Activated effector memory CD4-positive, alpha-beta T cell treated with Interleukin-2 at 50 U/mL for 16 hours (primary cell): ENCODE data around the gene PTPRZ1.

Source experiments
- DNase-seq: peaks from one replicate; pipeline ENCODE4 v3.0.0-alpha.2; 2020

The PTPRZ1 gene

DNA sequence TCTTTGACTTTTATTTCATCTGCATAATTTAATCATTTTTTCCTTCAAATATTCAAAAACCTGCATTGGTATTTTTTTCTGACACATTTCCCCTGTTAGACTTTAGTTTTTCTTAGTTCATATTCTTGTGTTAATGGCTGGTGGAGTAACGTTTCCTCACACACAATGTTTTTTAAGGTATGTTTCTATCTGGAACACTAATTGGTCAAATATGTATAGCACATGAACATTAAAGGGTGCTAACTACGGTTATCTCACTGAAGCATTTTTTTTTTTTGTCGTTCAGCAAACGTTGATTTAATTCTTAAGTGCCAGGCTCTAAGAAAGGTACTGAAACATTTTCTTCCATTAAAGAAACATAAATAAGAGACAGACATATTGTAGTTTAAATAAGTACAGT is 87.7 kb downstream of the PTPRZ1 start:
- DNase-seq: no peak

DNA sequence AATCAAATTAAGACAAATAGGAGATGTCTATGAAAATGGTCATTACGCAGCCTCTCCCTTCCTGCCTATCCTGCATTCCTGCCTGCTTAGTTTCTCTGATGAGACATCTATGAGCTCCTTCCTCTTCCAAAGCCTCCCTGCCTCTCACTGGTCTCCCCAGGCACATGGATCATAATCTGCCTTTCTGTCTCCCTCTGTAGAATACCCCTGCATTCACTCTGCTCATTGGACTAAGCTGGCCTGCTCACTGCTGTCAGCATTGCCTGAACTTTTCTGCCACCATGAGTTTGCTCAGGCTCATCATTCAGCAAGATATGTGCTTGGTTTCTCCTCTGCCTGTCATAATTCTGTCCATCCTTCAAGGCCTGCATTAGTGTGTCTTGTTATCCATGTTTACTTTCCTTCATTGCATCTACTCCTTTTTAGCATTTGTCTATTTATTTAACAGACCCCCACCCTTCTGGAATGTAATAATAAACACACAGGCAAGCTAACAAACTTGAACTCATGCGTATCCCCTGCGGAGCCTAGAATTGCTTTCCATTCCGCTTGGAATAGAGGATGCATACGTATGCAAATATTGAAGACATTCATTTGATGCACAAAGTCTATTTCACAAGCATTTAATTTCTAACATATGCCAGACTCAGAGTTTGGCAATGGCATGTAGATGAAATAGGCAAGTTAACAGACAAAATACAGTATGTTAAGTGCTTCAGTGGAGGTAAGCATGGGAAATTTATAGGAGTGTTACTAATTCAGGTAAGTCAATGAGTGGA is 88.3 kb downstream of the PTPRZ1 start:
- DNase-seq: no peak

DNA sequence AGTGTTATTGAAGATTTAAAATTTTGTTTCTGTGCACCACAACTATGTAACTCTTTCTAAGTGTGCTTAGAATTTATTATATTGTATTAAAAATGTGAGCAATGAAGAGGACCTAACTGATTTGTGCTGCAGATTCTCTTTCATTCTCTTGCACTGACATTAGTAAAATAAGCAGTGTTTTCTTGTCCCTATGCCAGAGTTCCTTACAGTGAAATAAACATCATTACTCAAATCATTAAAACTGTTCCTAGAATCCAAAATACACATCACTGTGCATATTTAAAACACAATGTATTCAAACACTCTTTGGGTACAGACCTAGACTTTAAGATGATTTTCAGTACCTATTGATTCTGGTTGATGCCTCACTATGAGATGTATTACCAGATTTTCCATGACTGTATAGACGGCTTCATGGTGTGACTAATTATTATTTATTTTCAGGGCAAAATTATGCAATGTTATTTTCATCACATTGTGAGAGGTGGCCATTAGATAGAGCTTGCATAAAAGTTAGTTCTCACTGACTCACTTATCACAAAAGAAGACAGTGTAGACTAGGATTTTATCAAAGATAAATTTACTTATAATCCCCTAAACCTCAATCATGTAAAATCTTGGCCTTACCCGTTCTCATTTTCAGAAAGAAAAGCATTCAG is 93.4 kb downstream of the PTPRZ1 start:
- no peak for DNase-seq

DNA sequence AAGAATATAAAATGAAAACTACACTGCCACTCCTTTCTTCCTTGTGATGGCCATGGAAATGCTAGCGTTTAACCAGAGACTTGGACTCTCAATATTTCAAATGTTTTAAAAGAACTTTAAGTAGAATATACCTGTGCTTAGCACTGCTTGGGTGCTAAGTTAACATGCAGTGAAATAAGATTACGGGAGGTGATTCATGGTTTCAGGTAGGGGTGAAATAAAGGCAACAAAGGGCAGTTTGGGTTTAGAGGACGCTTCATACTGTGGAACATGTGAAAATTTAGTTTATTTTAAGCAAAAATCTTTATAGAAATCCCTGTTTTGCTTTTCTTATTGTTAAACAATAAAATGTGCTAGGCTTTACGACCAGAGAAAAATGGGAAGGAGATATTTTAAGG is 94.0 kb downstream of the PTPRZ1 start:
- no peak for DNase-seq

DNA sequence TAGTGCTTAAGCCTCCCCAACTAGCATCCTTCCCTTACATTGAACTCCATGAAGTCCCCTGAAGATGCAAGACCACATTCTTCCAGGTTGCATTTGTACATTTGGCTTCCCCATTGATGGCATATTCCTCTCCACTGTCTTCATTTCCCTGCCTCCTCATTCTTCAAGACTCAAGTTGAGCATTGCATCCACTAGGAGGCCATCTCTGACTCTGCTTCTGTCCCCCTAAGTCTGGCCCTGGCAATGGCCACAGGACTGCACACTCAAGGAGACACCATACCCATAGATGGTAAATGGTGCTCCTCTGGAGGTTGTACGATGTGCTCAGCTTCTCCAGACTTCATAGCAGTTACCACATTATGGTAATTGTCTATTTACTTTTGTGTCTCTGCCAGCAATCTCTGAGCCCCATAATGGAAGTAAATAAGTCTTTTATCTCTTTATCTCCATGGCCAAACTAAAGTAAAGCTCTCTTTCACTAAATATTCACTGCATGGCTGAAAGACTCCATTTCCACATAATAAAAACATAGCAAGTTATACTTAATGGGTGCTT is 112.6 kb downstream of the PTPRZ1 start:
- no peak for DNase-seq

DNA sequence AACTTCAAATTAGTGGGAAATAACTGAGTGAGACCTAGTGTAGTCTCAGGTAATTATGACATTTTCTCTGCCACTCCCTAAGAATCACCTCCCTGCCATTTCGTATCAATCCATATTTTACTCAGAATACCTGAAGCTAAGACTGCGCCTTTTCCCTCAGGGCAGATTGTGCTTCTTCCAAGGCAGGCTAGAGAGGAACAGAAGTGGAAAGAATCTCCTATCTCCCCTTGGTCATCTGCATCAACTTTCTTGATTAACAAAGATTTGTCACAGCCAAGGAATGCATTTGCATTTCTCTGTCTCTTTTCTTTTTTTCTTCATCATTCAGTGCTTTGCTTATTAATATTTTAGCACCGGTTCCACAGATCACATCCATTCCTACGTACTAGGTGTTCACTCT is 119.1 kb downstream of the PTPRZ1 start:
- DNase-seq: no peak

DNA sequence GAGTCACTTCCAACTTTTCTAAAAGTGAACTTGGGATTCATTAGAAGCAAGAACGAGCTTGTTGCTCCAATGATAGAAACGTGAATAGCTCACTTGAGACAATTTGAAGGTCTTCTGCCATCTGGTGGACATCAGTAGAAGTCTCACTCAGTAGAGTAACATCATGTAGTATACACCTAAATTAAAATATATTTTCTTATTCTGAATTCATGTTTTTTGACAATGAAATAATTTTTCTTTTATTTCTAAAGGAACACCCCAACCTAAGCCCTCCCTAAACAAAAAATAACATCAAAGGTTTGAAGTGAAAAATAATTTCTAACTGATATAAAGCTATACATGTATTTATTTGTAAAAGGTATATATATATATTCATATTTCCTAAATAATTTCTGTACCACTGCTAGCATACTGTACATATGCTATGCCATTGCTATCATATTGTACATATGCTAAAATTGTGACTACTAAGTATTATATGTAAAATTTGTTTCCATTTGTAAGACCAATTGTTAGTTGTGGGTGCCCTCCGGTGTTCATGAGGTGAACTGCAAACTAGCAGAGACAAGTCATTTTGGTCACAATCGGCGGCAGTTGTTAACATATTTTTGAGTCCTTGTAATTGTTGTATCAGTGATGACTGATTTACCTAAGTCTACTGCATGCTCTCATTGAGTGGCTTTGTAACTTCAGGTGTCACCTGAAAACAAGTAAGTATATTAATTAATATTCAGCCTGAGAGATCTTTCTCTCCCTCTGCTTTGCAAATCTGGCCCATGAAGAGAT is 121.9 kb downstream of the PTPRZ1 start:
- DNase-seq: no peak

DNA sequence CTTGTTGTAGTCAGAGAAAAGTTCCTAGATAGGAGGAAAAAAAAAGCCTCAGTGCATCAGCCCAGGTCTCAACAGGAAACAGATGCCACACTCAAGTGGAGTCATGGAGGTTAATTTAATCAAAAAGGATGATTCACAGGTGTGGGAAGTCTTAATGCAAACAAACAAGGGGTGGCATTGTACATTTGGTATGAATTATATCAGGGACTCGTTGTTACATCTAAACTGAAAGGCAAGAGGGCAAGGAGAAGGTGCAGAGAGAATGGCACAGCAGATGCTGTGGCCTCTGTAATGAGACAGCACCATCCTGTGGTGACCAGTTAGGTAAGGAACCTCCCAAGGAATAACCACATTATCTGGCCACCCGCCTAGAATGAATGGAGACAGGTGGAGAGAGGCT is 133.7 kb downstream of the PTPRZ1 start:
- DNase-seq: no peak

DNA sequence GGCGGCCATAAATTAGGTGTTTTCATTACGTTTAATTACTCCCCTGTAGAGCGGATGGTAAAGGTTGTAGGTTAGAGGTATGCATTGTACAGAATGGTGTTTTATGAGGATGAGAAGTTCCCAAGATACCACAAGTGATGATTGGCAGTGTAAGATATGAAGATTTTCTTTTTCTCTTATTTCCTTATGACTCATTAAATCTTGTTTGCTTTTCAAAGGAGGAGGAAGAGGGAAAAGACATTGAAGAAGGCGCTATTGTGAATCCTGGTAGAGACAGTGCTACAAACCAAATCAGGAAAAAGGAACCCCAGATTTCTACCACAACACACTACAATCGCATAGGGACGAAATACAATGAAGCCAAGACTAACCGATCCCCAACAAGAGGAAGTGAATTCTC is 137.2 kb downstream of the PTPRZ1 start:
- DNase-seq: no peak

DNA sequence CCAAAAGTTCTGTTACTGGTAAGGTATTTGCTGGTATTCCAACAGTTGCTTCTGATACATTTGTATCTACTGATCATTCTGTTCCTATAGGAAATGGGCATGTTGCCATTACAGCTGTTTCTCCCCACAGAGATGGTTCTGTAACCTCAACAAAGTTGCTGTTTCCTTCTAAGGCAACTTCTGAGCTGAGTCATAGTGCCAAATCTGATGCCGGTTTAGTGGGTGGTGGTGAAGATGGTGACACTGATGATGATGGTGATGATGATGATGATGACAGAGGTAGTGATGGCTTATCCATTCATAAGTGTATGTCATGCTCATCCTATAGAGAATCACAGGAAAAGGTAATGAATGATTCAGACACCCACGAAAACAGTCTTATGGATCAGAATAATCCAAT is 140.1 kb downstream of the PTPRZ1 start:
- DNase-seq: no peak

DNA sequence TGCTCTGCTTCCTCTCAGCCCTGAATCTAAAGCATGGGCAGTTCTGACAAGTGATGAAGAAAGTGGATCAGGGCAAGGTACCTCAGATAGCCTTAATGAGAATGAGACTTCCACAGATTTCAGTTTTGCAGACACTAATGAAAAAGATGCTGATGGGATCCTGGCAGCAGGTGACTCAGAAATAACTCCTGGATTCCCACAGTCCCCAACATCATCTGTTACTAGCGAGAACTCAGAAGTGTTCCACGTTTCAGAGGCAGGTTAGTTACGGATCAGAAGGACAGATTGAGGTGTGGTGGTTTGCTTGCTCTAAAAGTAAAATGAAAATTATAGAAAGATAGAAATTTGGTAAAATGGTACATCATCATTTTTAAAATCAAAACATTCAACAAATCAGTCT is 140.7 kb downstream of the PTPRZ1 start:
- DNase-seq: no peak

DNA sequence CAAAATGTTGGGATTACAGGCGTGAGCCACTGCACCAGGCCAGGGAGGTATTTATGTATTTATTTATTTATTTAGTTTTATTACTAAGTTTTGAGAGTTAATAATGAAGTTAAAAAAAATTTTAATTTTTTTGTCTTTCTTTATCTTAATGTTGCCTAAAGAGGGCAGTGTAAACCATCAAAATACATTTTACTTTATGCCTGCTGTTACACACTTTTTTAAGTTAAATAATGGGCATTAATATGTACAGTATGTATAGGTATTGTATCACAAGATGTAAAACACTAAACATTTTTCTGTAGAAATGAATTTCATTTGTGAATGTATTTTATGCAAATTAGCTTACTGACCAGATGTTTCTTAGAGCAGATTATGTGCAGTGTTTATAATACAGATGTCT is 141.7 kb downstream of the PTPRZ1 start:
- no peak for DNase-seq

DNA sequence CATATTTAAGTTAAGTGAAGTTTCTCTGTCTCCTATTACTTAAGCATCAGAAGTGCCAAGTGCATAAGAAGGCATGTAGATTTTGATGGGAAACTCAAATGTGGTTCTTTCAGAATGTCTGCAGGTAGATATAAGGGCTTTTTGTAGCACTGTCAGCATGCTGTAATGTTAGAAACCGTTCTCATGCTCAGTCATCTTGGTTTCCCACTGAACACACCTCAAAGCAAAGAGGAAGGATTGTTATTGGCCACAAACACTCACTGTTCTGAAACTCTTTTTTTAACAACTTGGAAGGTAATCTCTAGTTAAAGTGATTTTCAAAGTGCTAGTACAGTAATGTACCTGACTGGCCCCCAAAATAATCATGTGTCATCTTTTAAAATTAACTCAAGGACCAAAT is 145.1 kb downstream of the PTPRZ1 start:
- DNase-seq: no peak

DNA sequence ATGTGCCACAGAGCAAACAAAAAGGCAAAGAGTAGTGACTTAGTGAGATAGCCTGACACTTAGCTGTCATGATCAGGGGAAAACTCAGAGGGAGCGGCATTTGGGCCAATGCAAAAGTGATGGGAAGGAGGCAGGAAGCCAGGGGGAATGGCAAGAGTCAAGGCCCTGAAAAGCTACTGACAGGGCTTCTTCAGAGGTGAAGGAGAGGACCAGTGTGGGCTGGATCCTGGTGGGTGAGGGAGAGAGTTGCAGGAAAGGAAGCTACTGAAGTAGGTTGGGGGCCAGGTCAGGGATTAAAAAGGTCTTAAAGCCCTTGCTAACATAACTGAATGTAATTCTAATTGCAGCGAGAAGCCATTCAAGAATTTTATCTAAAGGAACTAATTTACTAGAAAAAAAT is 154.1 kb downstream of the PTPRZ1 start:
- DNase-seq: no peak

DNA sequence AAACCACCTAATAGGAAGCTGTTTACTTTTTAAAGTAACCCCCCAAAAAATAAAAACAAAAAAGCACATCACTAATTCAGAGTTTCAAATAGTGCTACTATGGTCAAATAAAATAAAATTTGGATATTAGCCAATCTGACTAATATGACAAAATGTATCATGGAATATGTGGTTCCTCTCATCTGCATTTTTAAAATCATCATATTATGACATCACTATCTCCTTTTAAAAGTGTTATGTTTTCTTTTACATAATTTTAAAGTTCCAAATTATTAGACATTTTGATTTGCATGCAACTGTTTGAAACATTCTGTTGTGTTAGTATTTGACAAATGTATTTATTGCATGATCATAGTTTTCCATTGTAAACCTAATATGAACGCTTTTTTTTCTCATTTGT is 160.7 kb downstream of the PTPRZ1 start:
- no peak for DNase-seq

DNA sequence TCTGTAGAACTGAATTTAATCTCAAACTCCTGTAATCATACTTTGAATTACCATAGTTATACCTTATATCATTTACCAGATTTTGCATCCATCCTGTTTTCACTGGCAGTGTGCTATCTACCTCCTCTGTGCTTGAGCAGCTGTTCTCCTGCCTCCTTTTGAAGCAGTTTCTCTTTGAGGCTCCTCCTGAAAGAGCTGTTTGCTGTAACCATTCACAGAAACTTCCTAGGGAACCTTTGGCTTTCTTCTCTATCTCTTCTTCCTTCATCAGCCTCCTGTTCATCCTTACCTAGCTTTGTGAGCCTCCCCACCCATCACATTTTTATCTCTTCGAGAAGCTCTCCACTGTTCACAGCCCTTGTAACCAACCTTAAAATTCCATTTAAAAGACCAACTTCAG is 162.9 kb downstream of the PTPRZ1 start:
- no peak for DNase-seq

DNA sequence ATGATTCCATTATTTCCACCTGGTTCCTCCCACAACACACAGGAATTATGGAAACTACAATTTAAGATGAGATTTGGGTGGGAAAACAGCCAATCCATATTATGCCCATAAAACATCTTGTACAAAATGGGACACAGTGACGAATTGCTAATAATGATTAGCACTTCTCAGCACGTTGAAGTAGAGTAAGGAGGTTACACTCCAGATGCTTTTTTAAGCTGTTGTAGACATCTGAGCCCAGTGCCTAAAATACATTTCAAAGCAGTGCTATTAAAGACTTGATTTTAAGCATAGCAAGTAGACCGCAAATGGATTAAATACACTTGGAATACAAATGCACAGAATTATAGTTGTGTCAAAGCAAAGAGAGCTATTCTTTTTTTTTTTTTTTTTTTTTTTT is 165.2 kb downstream of the PTPRZ1 start:
- DNase-seq: no peak

DNA sequence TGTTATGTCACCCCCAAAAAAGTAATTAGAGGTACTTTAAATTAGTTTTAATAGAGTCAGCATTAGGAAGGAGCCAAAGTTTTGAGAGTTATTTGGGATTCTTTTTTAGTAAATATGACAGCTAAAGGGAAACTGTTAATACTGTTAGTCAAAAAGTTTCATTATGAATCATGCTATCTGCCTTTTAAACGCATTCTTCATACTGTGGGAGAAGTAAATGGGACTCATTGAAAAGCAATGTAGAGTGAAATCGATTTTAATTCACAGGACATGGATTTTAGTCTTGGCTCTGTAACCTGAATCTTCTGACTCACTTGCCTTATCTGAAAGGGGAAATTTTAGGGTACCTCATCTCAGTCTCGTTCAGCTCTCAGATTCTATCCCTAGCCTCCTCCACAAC is 165.9 kb downstream of the PTPRZ1 start:
- DNase-seq: no peak

DNA sequence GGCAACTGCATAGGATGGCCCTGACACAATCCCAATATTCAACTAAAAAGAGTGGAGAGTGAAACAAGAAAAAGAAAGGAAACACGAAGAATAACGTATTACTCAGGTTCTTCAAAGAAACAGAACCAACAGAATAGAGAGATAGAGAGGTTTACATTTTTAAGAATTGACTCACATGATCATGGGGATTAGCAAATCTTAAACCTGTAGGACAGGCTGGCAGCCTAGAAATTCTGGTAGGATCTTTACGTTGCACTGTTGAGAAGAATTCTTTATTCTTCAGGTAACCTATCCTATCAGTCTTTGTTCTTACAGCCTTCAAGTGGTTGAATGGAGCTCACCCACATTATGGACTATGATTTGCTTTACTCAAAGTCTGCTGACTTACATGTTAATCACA is 167.2 kb downstream of the PTPRZ1 start:
- DNase-seq: no peak

DNA sequence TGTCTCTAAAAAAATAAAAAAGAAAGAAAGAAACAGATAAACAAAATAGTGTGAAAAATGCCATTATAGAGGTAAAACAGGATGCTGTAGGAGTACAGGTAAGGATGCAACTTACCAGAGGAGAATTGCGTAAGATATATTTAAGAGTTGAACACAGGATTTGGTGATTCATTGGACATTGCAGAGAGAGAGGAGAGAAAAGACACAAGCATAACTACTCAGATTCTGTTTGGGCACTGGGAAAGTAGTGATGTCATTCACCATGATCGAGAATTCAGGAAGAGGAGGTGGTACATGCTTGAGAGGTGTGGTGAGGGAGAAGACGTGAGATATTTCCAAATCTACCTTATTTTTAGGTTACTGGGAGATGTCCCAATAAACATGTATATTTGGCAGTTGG is 173.4 kb downstream of the PTPRZ1 start:
- no peak for DNase-seq

DNA sequence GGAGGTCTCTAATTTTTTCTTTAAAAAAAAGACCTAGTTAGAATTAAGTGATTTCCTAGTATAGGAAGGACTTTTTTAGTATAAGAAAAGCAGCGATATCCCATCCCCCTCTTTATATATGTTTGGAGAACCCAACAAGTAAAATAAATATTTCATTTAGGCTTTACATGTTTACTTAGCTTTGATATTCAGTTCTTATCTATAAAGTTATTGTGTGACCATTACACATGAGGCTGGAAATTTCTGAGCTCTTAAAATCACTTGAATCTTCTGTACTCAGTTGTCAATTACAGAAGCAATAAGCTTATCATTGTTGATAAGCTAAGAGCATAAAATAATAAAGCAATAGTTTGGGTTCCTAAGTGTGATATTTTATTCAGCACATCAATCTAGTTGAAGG is 181.4 kb downstream of the PTPRZ1 start:
- no peak for DNase-seq

DNA sequence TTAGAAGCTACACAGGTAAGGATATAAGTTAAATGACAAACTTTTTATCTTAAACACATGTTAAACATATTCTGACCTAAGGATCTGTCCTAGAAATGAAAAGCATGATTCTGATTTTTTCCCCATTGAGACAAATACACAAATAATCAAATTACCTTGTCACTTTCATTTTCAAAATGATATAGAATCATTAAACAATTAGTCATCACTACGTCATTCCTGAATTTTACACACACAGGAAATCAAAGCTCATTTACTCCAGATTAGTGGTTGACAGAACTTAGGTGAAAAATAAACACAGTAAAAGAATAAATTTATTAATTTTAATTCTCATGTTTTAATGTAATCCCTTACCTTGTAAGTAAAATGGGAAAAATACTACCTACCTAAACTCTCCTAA is 182.1 kb downstream of the PTPRZ1 start:
- DNase-seq: no peak

DNA sequence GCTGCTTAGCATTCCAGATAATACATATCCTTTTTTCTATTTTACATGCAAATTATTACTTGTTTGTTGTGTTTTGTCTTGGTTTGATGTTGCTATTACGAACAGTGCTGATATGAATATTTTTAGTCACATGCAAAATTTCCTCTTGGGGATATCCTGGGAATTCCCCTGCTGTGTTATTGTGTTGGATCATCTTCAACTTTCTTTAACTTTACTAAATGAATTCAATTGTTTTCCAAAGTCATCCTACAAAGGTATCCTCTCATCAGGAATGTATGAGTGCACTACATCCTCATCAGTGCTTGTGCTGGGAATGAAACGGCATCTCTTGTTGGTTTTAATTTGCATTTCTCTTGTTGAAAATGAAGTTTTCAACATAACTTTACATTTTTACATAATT is 184.0 kb downstream of the PTPRZ1 start:
- no peak for DNase-seq

DNA sequence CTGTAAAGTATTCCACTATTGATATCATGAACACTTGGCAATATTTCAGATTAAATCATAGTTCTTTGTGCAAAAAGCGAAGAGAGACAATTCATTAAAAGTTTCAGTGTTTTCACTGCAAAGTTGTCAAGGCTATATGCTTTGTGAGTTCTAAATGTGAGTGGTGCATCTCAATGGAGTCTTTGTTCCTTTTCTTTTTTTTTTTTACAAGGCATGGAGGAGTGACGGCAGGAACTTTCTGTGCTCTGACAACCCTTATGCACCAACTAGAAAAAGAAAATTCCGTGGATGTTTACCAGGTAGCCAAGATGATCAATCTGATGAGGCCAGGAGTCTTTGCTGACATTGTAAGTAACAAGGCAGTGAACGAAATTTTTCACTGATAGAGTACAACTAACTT is 186.6 kb downstream of the PTPRZ1 start:
- DNase-seq: no peak
